Liver (tissue), 9 donors: ENCODE results near the gene CENPN. TPM values are rescaled to one million over a fixed set of nuclear protein-coding genes. Genes with fewer than 3 reads are reported as not detected.

Experiments
- DNase-seq: peaks from one replicate; pipeline ENCODE4 v3.0.0-alpha.2; 2017; ENCODE audit warnings: low spot score
- H3K27ac ChIP-seq, 2 donors: one replicate each; pipeline ENCODE4 v1.7.0; 2013; ENCODE audit warnings: inconsistent platforms in 2 of 2, low read length in 2 of 2, control low read depth in 1 of 2, low read depth in 1 of 2, mild to moderate bottlenecking in 1 of 2
- H3K27me3 ChIP-seq, 4 donors: one replicate each; pipeline versions ENCODE4 v1.6.1 to v1.7.0; 2013; ENCODE audit warnings: low read length in 3 of 4, inconsistent platforms in 1 of 4, mild to moderate bottlenecking in 1 of 4, moderate library complexity in 1 of 4; ENCODE audit not compliant: control insufficient read depth in 4 of 4, insufficient read depth in 4 of 4
- H3K36me3 ChIP-seq, 4 donors: one replicate each; pipeline versions ENCODE4 v1.6.1 to v1.7.0; 2013; ENCODE audit warnings: low read length in 3 of 4, mild to moderate bottlenecking in 3 of 4, low read depth in 1 of 4, moderate library complexity in 1 of 4; ENCODE audit not compliant: control insufficient read depth in 4 of 4, insufficient read depth in 3 of 4
- H3K4me1 ChIP-seq, 4 donors: one replicate each; pipeline versions ENCODE4 v1.6.1 to v1.7.0; 2013; ENCODE audit warnings: low read length in 3 of 4, mild to moderate bottlenecking in 3 of 4, moderate library complexity in 1 of 4; ENCODE audit not compliant: control insufficient read depth in 4 of 4, insufficient read depth in 4 of 4
- H3K4me3 ChIP-seq, 3 donors: one replicate each; pipeline versions ENCODE4 v1.6.1 to v1.7.0; 2013; ENCODE audit warnings: low read length in 3 of 3, control low read depth in 1 of 3, low read depth in 1 of 3, mild to moderate bottlenecking in 1 of 3
- H3K9ac ChIP-seq, 2 donors: one replicate each; pipeline ENCODE4 v1.7.0; 2013; ENCODE audit warnings: low read length in 2 of 2, mild to moderate bottlenecking in 2 of 2, moderate library complexity in 2 of 2, control low read depth in 1 of 2, low read depth in 1 of 2
- H3K9me3 ChIP-seq, 4 donors: one replicate each; pipeline versions ENCODE4 v1.6.1 to v1.7.0; 2013; ENCODE audit warnings: low read length in 3 of 4; ENCODE audit not compliant: control insufficient read depth in 4 of 4
- CTCF ChIP-seq: fragments of 150-350 bp; IDR thresholded peaks from 2 replicates; pipeline ENCODE4 v1.5.1; 2017; ENCODE audit warnings: improper control_type of control experiment, low read depth, low read length; ENCODE audit not compliant: missing input control
- FOXA1 ChIP-seq: IDR thresholded peaks from 2 replicates; pipeline ENCODE4 v1.6.1; 2016; ENCODE audit warnings: antibody characterized with exemption
- GABPA ChIP-seq, 2 donors: IDR thresholded peaks in 1 of 2; conservative IDR thresholded peaks in 1 of 2; 2 replicates each; pipeline ENCODE4 v1.6.1; 2016; ENCODE audit warnings: antibody characterized with exemption in 2 of 2, mild to moderate bottlenecking in 1 of 2, moderate library complexity in 1 of 2
- JUND ChIP-seq, 2 donors: IDR thresholded peaks; 2 replicates each; pipeline ENCODE4 v1.6.1; 2016; ENCODE audit warnings: antibody characterized with exemption in 2 of 2
- NR2F2 ChIP-seq: IDR thresholded peaks from 2 replicates; pipeline ENCODE4 v1.6.1; 2016; ENCODE audit warnings: antibody characterized with exemption
- RAD21 ChIP-seq, 2 donors: IDR thresholded peaks; 2 replicates each; pipeline ENCODE4 v1.6.1; 2016; ENCODE audit warnings: antibody characterized with exemption in 2 of 2, mild to moderate bottlenecking in 2 of 2
- REST ChIP-seq: IDR thresholded peaks from 2 replicates; pipeline ENCODE4 v1.6.1; 2016; ENCODE audit warnings: antibody characterized with exemption, mild to moderate bottlenecking
- RXRA ChIP-seq, 2 donors: IDR thresholded peaks; 2 replicates each; pipeline ENCODE4 v1.6.1; 2017 to 2018; ENCODE audit warnings: antibody characterized with exemption in 2 of 2, mild to moderate bottlenecking in 1 of 2
- TAF1 ChIP-seq: conservative IDR thresholded peaks from 2 replicates; pipeline ENCODE4 v1.6.1; 2016; ENCODE audit warnings: antibody characterized with exemption, mild to moderate bottlenecking
- ZBTB33 ChIP-seq: IDR thresholded peaks from 2 replicates; pipeline ENCODE4 v1.6.1; 2016; ENCODE audit warnings: antibody characterized with exemption
- WGBS: extraction: QIAGEN DNeasy Blood & Tissue Kit; methylation state at CpG from one replicate; pipeline ENCODE4 v1.1.7; 2013; 5-methylcytosine and 5-hydroxymethylcytosine counted together
- polyA plus RNA-seq, 2 donors: library from polyadenylated mRNA; stranded (reverse) in 1 of 2; unstranded in 1 of 2; fragments of 200-250 nt in 1 of 2; fragments of >200 nt in 1 of 2; fragmentation: Nextera tagmentation in 1 of 2; extraction: Ambion mirVana in 1 of 2; gene quantifications; one replicate each; pipeline versions ENCODE4 v1.2.1 to v1.2.3, GENCODE V29; 2013 to 2015
- total RNA-seq, 2 donors: library from RNA; depleted of rRNA; stranded (reverse); fragments of >200 nt; gene quantifications; one replicate each; pipeline ENCODE4 v1.2.3, GENCODE V29; 2014
- donor health status: healthy.
- donor health status: healthy.
- donor health status: healthy.
- donor health status: healthy.
- donor health status: healthy.

The CENPN gene
- total and polyA plus RNA-seq, 4 donors, result 1.8 to 30.8 (median 7.9) TPM

GRCh38 chr16:80992676-80993293 is 14.2 kb upstream of the CENPN start:
- no peak for DNase-seq
- no peak for TF ChIP-seq TAF1
- no peak for TF ChIP-seq FOXA1
- no peak for TF ChIP-seq CTCF
- H3K27ac ChIP-seq, result peak overlapping the region; percentile 25 to 43
- peaks cover 12 to 76% (median 48%) of the 10 kb centered on the region in 4 donors for H3K4me1 ChIP-seq
- H3K4me3 ChIP-seq, result no peak overlapping the region
- H3K27me3 ChIP-seq, result no peaks in the 10 kb centered on the region
- no peaks in the 10 kb centered on the region for H3K9me3 ChIP-seq
- H3K9ac ChIP-seq, result peak overlapping the region in 1 of 2 donors; percentile 3
- 25% methylated on average over 3 of the region's 3 CpGs for WGBS
- no peaks in the 10 kb centered on the region for H3K36me3 ChIP-seq

GRCh38 chr16:80993307-80993706 is 13.7 kb upstream of the CENPN start:
- Histone ChIP-seq H3K4me1 (peaks cover 8 to 75% (median 48%) of the 10 kb centered on the region in 4 donors), H3K9me3 (no peaks in the 10 kb centered on the region), H3K36me3 (no peaks in the 10 kb centered on the region), H3K9ac (peak overlapping the region in 1 of 2 donors; percentile 55), H3K4me3 (no peak overlapping the region), H3K27me3 (no peaks in the 10 kb centered on the region), H3K27ac (peak overlapping the region; percentile 25 to 43)
- 31% methylated on average over 6 of the region's 6 CpGs for WGBS
- no peak for DNase-seq
- TF ChIP-seq GABPA (IDR thresholded peaks at IDR 0.05 in 1 of 2, conservative IDR thresholded peaks at IDR 0.05 in 1 of 2), result no peak
- TF ChIP-seq RXRA (IDR thresholded peaks at IDR 0.05), result no peak
- no peak for TF ChIP-seq RAD21 (IDR thresholded peaks at IDR 0.05)
- TF ChIP-seq JUND (IDR thresholded peaks at IDR 0.05), result peak in 1 of 2 donors; percentile 26
- TF ChIP-seq ZBTB33, result no peak
- no peak for TF ChIP-seq TAF1
- no peak for TF ChIP-seq NR2F2
- TF ChIP-seq REST, result no peak
